GM18526 (cell line): ENCODE data around the gene TMCC1.

Experiments used
- POLR2A ChIP-seq: IDR thresholded peaks from 3 replicates; pipeline ENCODE4 v1.6.1; 2011; ENCODE audit not compliant: insufficient read length; ENCODE audit errors: extremely low read depth

TMCC1 gene

GRCh38 chr3:129644836-129645235 lies 248.7 kb downstream of the TMCC1 start:
- TF ChIP-seq POLR2A, result no peak

- no peak for TF ChIP-seq POLR2A
Observed at GRCh38 chr3:129638481-129638880, 255.0 kb downstream of the TMCC1 start.

- no peak for TF ChIP-seq POLR2A
Observed at GRCh38 chr3:129636082-129636481, 257.4 kb downstream of the TMCC1 start.

GRCh38 chr3:129635656-129636055 lies 257.9 kb downstream of the TMCC1 start:
- no peak for TF ChIP-seq POLR2A

- no peak for TF ChIP-seq POLR2A
Observed at GRCh38 chr3:129633751-129634481, 259.6 kb downstream of the TMCC1 start.

GRCh38 chr3:129632977-129633376 lies 260.5 kb downstream of the TMCC1 start:
- no peak for TF ChIP-seq POLR2A

GRCh38 chr3:129632556-129632955 lies 261.0 kb downstream of the TMCC1 start:
- no peak for TF ChIP-seq POLR2A

GRCh38 chr3:129632056-129632455 lies 261.5 kb downstream of the TMCC1 start:
- TF ChIP-seq POLR2A, result no peak

GRCh38 chr3:129629011-129629410 lies 264.5 kb downstream of the TMCC1 start:
- TF ChIP-seq POLR2A, result no peak

- TF ChIP-seq POLR2A, result no peak
Observed at GRCh38 chr3:129628169-129628522, 265.4 kb downstream of the TMCC1 start.

GRCh38 chr3:129627350-129628168 lies 266.0 kb downstream of the TMCC1 start:
- TF ChIP-seq POLR2A, result no peak

- TF ChIP-seq POLR2A, result peak; percentile 62
Observed at GRCh38 chr3:129626744-129627349, 266.7 kb downstream of the TMCC1 start.

- no peak for TF ChIP-seq POLR2A
Observed at GRCh38 chr3:129625072-129625874, 268.2 kb downstream of the TMCC1 start.

GRCh38 chr3:129624347-129625071 lies 269.0 kb downstream of the TMCC1 start:
- TF ChIP-seq POLR2A, result no peak
